Activated CD4-positive, alpha-beta T cell treated with anti-CD3 and anti-CD28 coated beads for 36 hours (primary cell): Measurements from ENCODE around the gene ENAH. TPM values are rescaled to one million over a fixed set of nuclear protein-coding genes. Genes with fewer than 3 reads are reported as not detected.

Experiments used
- ATAC-seq: fragments of 200-7000 bp; cut with Tn5 transposase; one replicate; pipeline ENCODE4 v1.10.0; 2021; ENCODE audit warnings: mild to moderate bottlenecking, moderate library complexity
- CTCF ChIA-PET: fragments of 350-600 bp; sonication (Branson Sonifier 250); formaldehyde crosslinking; loops from one replicate; lab custom pipeline; 2021; ENCODE audit warnings: antibody characterized with exemption; lab: Charles Lee
- POLR2A ChIA-PET: fragments of 350-600 bp; sonication (Branson Sonifier 250); formaldehyde crosslinking; loops from one replicate; lab custom pipeline; 2021; ENCODE audit warnings: antibody characterized with exemption, inconsistent platforms; lab: Charles Lee
- DNase-seq: peaks from one replicate; pipeline ENCODE4 v3.0.0-alpha.2; 2020
- H3K27ac Mint-ChIP-seq: one replicate; pipeline ENCODE4 v1.8.0; 2021; ENCODE audit warnings: mixed read lengths
- H3K27me3 Mint-ChIP-seq: one replicate; pipeline ENCODE4 v1.8.0; 2021; ENCODE audit warnings: mixed read lengths
- H3K36me3 Mint-ChIP-seq: one replicate; pipeline ENCODE4 v1.8.0; 2021; ENCODE audit warnings: low read depth, mixed read lengths
- H3K4me1 Mint-ChIP-seq: one replicate; pipeline ENCODE4 v1.8.0; 2021; ENCODE audit warnings: mixed read lengths
- H3K4me3 Mint-ChIP-seq: one replicate; pipeline ENCODE4 v1.8.0; 2021; ENCODE audit warnings: mild to moderate bottlenecking, moderate library complexity, mixed read lengths
- H3K9me3 Mint-ChIP-seq: one replicate; pipeline ENCODE4 v1.8.0; 2021; ENCODE audit warnings: low read depth, mixed read lengths
- intact Hi-C, 2 experiments: fragments of 100-400 bp; cut with DNase I in 1 of 2; cut with micrococcal nuclease in 1 of 2; formaldehyde crosslinking; loops; one replicate each; pipeline versions ENCODE4 v1.14.2 to v1.15.1; 2022 to 2024; cut with DNase I, micrococcal nuclease
- total RNA-seq, 2 experiments: library from RNA; stranded (reverse); gene quantifications; one replicate each; pipeline ENCODE4 v1.2.3, GENCODE V29; 2021

ENAH gene
- total RNA-seq, 2 experiments from 2014 or later: 0.62 to 0.81 TPM

DNA sequence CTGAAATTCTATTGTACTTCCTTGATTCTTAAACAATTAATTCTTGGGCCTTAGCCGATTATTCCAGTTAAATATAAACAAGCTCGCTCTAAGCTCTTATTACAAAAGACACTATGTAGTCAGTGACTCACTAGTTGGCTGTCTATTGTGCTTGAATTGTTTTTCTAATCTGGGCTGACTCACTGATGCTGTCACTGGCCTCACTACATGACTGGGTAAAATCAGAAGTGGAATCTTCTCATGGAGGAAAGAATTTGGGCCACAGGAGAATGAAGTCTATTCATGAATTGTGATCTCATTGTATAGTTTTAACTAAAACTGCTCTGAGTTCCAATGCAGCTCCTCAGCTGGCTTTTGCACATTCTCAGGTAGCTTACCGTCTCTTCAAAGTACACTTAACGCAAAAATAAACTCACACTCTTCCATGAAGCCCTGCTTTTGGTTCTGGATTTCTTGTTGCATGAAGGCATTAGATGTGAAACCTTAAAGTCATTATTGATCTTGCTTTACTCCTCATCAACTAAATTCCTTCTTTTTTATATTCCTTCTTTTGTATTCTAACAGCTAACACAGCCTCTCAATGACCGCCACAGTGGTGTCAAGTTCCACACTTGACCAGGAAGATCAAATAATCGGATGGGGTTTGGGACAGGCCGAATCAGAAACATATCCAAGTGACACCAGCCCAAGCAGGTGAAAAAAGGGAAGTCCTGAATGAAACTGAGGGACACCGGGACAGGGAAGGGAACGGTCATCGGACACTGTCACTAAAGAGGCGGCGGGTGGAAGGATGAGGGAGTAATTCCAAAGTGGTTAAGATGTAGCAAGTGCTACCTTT, 144.2 kb downstream of the ENAH start:
- Mint-ChIP-seq H3K9me3 (no peaks in the 10 kb centered on the region), H3K27ac (no peak overlapping the region), H3K36me3 (no peaks in the 10 kb centered on the region), H3K4me1 (peaks cover 12% of the 10 kb centered on the region), H3K4me3 (no peak overlapping the region), H3K27me3 (peaks cover 9% of the 10 kb centered on the region)
- peak; percentile 24 for DNase-seq
- peak; percentile 88 for ATAC-seq
- intact Hi-C loops: no loop called here
- ChIA-PET CTCF (interaction anchor here (0.9 to 2.2 kb wide), 2 partner anchors 14 to 455 kb away, joined by 3 to 10 read pairs; no protein-coding TSS in a partner anchor), POLR2A (interaction anchor here (0.7 kb wide), 1 partner anchor 26 kb away, joined by 5 read pairs; no protein-coding TSS in a partner anchor)

DNA sequence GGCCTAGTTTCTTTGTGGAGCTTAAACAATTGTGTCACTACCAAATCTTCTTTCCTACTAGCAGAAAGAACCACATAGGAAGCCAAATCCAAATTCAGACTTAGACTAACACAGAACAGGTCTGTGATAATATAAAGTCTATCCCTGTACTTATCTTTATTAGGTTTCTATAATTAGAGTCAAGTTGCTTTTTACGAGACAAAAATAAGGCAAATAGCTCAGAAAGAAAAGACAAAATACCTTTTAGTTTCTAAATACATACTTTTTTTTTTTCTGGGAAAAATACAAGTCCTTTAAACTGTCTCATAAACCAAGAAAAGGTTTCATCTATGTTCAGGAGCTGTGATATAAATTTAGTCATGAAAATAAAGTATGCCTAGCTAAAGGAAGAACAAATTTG, 146.2 kb downstream of the ENAH start:
- intact Hi-C loops: no loop called here
- H3K4me3 Mint-ChIP-seq: no peak overlapping the region
- no peaks in the 10 kb centered on the region for H3K36me3 Mint-ChIP-seq

DNA sequence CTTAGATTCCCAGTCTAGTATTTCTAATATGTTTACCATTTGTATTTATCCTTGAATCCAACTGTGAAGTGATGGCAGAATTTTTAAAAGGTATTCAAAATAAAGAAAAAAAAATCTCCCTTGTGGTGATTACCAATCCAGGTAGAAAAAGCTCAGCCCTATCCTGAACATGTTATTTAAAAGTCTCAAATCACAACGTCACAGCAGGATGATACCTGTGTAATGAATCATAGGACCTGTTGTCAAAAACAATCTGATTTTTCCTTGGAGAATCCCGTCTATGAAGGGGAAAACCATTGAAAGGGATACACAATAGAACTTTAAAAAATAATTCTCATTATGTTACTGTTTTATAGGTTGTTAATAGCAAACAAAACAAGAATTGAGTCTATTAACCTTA, 148.1 kb downstream of the ENAH start:
- no peak overlapping the region for H3K4me3 Mint-ChIP-seq
- ChIA-PET POLR2A (no interaction called here), CTCF (interaction anchor here (1.5 to 2.1 kb wide), 2 partner anchors 11 to 23 kb away, joined by 4 to 8 read pairs; no protein-coding TSS in a partner anchor)
- no peaks in the 10 kb centered on the region for H3K36me3 Mint-ChIP-seq
- intact Hi-C loops: no loop called here
- peaks cover 11% of the 10 kb centered on the region for H3K4me1 Mint-ChIP-seq
- peaks cover 10% of the 10 kb centered on the region for H3K27me3 Mint-ChIP-seq
- no peak overlapping the region for H3K27ac Mint-ChIP-seq
- H3K9me3 Mint-ChIP-seq: no peaks in the 10 kb centered on the region
- DNase-seq: no peak
- no peak for ATAC-seq

More for the DNA sequence above, 146.2 kb downstream of the ENAH start:
- Mint-ChIP-seq H3K9me3 (no peaks in the 10 kb centered on the region), H3K4me1 (peaks cover 12% of the 10 kb centered on the region), H3K27ac (no peak overlapping the region), H3K27me3 (peaks cover 4% of the 10 kb centered on the region)
- ATAC-seq: no peak
- no peak for DNase-seq
- CTCF ChIA-PET: interaction anchor here (0.6 to 1.9 kb wide), 4 partner anchors 10 to 263 kb away, joined by 3 to 6 read pairs (median 4); no protein-coding TSS in a partner anchor
- POLR2A ChIA-PET: no interaction called here

GRCh38 chr1:225500624-225501192, 152.2 kb downstream of the ENAH start:
- no peak for DNase-seq
- ChIA-PET POLR2A (no interaction called here), CTCF (interaction anchor here (0.9 kb wide), 2 partner anchors 10 to 17 kb away, joined by 3 to 4 read pairs; no protein-coding TSS in a partner anchor)
- Mint-ChIP-seq H3K36me3 (no peaks in the 10 kb centered on the region), H3K27ac (no peak overlapping the region), H3K4me3 (no peak overlapping the region), H3K4me1 (peaks cover 11% of the 10 kb centered on the region), H3K27me3 (peaks cover 9% of the 10 kb centered on the region), H3K9me3 (no peaks in the 10 kb centered on the region)
- intact Hi-C loops: no loop called here
- no peak for ATAC-seq

DNA sequence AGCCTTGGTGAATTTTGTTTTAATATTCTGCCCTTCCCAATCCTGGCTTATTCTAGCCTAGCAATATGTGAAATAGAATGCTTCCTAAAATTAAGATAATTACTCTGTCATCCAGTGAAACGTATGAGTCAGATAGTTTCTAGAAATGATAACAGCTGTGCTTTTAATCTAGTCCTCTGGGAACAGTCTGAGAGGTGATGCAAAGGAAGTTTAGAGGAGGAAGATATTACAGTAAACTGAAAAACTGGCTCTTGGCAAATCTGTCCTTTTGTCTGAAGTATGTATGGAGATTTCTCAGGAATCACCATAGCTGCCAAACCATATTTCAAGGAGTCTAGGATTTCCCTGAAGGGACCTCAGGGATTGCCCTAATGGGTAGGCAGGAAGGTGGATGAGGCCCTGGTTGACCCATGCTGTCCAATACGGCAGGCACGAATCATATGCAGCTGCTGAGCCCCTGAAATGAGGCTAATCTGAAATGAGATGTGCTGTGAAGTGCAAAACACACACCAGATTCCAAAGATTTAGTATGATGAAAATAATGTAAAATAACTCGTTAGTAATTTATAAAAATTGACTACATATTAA, 154.3 kb downstream of the ENAH start:
- peaks cover 15% of the 10 kb centered on the region for H3K4me1 Mint-ChIP-seq
- no peak overlapping the region for H3K27ac Mint-ChIP-seq
- DNase-seq (no peak), ATAC-seq (no peak)
- no peak overlapping the region for H3K4me3 Mint-ChIP-seq
- POLR2A ChIA-PET: no interaction called here
- peaks cover 9% of the 10 kb centered on the region for H3K27me3 Mint-ChIP-seq
- H3K36me3 Mint-ChIP-seq: no peaks in the 10 kb centered on the region
- H3K9me3 Mint-ChIP-seq: no peaks in the 10 kb centered on the region
- CTCF ChIA-PET: interaction anchor here (0.6 to 2.1 kb wide), 4 partner anchors 17 to 212 kb away, joined by 3 to 14 read pairs (median 3); no protein-coding TSS in a partner anchor
- intact Hi-C loops: no loop called here

GRCh38 chr1:225494789-225495359, 158.0 kb downstream of the ENAH start:
- ChIA-PET CTCF (no interaction called here), POLR2A (no interaction called here)
- Mint-ChIP-seq H3K27ac (no peak overlapping the region), H3K9me3 (no peaks in the 10 kb centered on the region), H3K4me3 (no peak overlapping the region), H3K4me1 (peaks cover 15% of the 10 kb centered on the region), H3K36me3 (no peaks in the 10 kb centered on the region), H3K27me3 (peaks cover 5% of the 10 kb centered on the region)
- ATAC-seq (no peak), DNase-seq (no peak)
- intact Hi-C loops: no loop called here

DNA sequence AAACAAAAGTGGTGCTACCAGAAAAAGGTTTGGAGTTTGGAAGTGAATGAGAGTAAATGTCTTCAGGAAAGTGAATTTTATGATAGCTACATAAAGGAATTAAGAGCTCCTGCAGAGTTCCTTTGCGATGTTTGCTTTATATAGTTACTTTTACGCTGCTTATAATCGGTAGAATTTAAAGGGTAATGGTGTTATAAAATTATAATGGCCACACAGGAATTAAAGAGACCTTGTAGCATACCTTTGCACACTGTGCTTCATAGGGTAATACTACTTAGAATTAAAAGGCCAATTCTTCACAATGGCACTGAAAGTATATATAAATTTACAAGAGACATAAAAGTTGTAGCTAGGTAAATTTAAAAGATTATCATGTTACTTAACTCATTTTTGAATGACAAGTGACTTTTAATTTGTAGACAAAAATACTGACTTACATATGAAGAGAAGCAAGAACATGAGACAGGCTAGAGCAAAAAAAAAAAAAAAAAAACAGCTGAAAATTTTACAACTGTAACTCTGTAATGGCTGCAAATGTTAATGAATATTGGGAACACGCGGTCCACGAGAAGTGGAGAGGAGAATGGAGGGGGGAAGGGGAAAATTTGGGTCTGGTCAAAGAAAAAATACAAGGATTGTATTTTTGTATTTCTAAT, 159.2 kb downstream of the ENAH start:
- intact Hi-C loops: no loop called here
- H3K4me3 Mint-ChIP-seq: no peak overlapping the region
- no peaks in the 10 kb centered on the region for H3K9me3 Mint-ChIP-seq
- CTCF ChIA-PET: interaction anchor here (0.7 to 2.2 kb wide), 6 partner anchors 11 to 24 kb away, joined by 3 to 7 read pairs (median 4); no protein-coding TSS in a partner anchor
- H3K4me1 Mint-ChIP-seq: peaks cover 14% of the 10 kb centered on the region
- peaks cover 3% of the 10 kb centered on the region for H3K27me3 Mint-ChIP-seq
- POLR2A ChIA-PET: interaction anchor here (0.6 kb wide), 1 partner anchor 283 kb away, joined by 3 read pairs; no protein-coding TSS in a partner anchor
- H3K36me3 Mint-ChIP-seq: no peaks in the 10 kb centered on the region
- ATAC-seq (no peak), DNase-seq (no peak)
- H3K27ac Mint-ChIP-seq: no peak overlapping the region

- H3K27ac Mint-ChIP-seq: no peak overlapping the region
- no peak for DNase-seq
- CTCF ChIA-PET: interaction anchor here (1.3 kb wide), 1 partner anchor 498 kb away, joined by 3 read pairs; no protein-coding TSS in a partner anchor
- H3K9me3 Mint-ChIP-seq: no peaks in the 10 kb centered on the region
- H3K4me3 Mint-ChIP-seq: no peak overlapping the region
- H3K27me3 Mint-ChIP-seq: no peaks in the 10 kb centered on the region
- no peak for ATAC-seq
- no peaks in the 10 kb centered on the region for H3K4me1 Mint-ChIP-seq
- POLR2A ChIA-PET: no interaction called here
- H3K36me3 Mint-ChIP-seq: no peaks in the 10 kb centered on the region
- intact Hi-C loops: no loop called here
Observed at GRCh38 chr1:225488676-225489075, 164.2 kb downstream of the ENAH start.

- Mint-ChIP-seq H3K27me3 (no peaks in the 10 kb centered on the region), H3K4me1 (no peaks in the 10 kb centered on the region), H3K9me3 (no peaks in the 10 kb centered on the region), H3K36me3 (no peaks in the 10 kb centered on the region), H3K27ac (no peak overlapping the region), H3K4me3 (no peak overlapping the region)
- intact Hi-C loops: no loop called here
- ATAC-seq: no peak
- ChIA-PET CTCF (interaction anchor here (0.7 to 1.1 kb wide), 2 partner anchors 473 to 475 kb away, joined by 3 read pairs; no protein-coding TSS in a partner anchor), POLR2A (no interaction called here)
- no peak for DNase-seq
Observed at GRCh38 chr1:225486856-225487255, 166.1 kb downstream of the ENAH start.

DNA sequence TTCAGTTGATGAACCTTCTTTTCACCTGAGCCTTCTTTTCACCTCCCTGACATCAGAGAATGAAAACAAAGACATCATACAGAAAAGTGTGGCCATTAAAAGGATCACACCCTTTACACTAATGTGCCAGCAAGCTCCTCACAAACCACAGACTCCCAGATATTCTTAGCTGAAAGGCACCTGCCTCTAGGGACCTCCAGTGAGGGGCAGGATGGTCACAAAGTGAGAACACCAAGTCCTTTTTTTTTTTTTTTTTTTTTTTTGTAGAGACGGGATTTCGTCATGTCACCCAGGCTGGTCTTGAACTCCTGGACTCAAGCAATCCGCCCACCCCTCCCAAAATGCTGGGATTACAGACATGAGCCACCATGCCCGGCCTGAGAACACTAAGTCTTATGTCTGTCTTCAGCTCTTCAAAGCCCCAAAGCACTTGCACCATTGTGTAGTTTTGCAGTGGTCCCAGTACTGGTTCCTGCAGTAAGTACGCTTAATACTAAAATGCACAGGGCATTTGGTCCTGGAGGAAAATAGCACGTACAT, 166.9 kb downstream of the ENAH start:
- no peaks in the 10 kb centered on the region for H3K9me3 Mint-ChIP-seq
- no peaks in the 10 kb centered on the region for H3K4me1 Mint-ChIP-seq
- intact Hi-C loops: no loop called here
- ChIA-PET POLR2A (no interaction called here), CTCF (interaction anchor here (1.1 kb wide), 1 partner anchor 476 kb away, joined by 3 read pairs; no protein-coding TSS in a partner anchor)
- DNase-seq (no peak), ATAC-seq (no peak)
- H3K27me3 Mint-ChIP-seq: no peaks in the 10 kb centered on the region
- H3K4me3 Mint-ChIP-seq: no peak overlapping the region
- no peak overlapping the region for H3K27ac Mint-ChIP-seq
- no peaks in the 10 kb centered on the region for H3K36me3 Mint-ChIP-seq
